ENCODE measurements around the gene TMC6.
"Not testable (repeated sequence)": the region's sequence is repeated elsewhere in the genome, so short reads cannot be mapped to it uniquely, and the experiment has no call there.

The TMC6 gene

GRCh38 chr17:78095035-78095434, 33.5 kb downstream of the TMC6 start:
- TF ChIP-seq CTCF (IDR thresholded peaks at IDR 0.05): no peak
- H3K36me3 Mint-ChIP-seq (ENCODE audit: low read depth): peaks cover 90% of the 10 kb centered on the region
- no peak overlapping the region for H3K4me3 Mint-ChIP-seq
- H3K9me3 Mint-ChIP-seq: peaks cover 14% of the 10 kb centered on the region
- H3K27ac Mint-ChIP-seq: no peak overlapping the region
- no peaks in the 10 kb centered on the region for H3K4me1 Mint-ChIP-seq
- DNase-seq: no peak
- H3K27me3 Mint-ChIP-seq (ENCODE audit: low read depth, poor library complexity): no peaks in the 10 kb centered on the region

- DNase-seq: no peak
- TF ChIP-seq CTCF (IDR thresholded peaks at IDR 0.05): no peak
- no peaks in the 10 kb centered on the region for H3K9me3 Mint-ChIP-seq
- H3K4me1 Mint-ChIP-seq: no peaks in the 10 kb centered on the region
- no peak overlapping the region for H3K4me3 Mint-ChIP-seq
- peaks cover 82% of the 10 kb centered on the region for H3K36me3 Mint-ChIP-seq (ENCODE audit: low read depth)
- no peak overlapping the region for H3K27ac Mint-ChIP-seq
- no peaks in the 10 kb centered on the region for H3K27me3 Mint-ChIP-seq (ENCODE audit: low read depth, poor library complexity)
These were observed 35.7 kb downstream of the TMC6 start for GRCh38 chr17:78092794-78093324.

- no peak overlapping the region for H3K27ac Mint-ChIP-seq
- H3K4me3 Mint-ChIP-seq: no peak overlapping the region
- no peaks in the 10 kb centered on the region for H3K4me1 Mint-ChIP-seq
- H3K36me3 Mint-ChIP-seq (ENCODE audit: low read depth): peaks cover 74% of the 10 kb centered on the region
- no peak for TF ChIP-seq CTCF (IDR thresholded peaks at IDR 0.05)
- DNase-seq: no peak
- H3K9me3 Mint-ChIP-seq: no peaks in the 10 kb centered on the region
- no peaks in the 10 kb centered on the region for H3K27me3 Mint-ChIP-seq (ENCODE audit: low read depth, poor library complexity)
These were observed 38.8 kb downstream of the TMC6 start for GRCh38 chr17:78089576-78090281.

GRCh38 chr17:78088529-78088928, 40.0 kb downstream of the TMC6 start:
- Mint-ChIP-seq H3K4me1 (no peaks in the 10 kb centered on the region), H3K36me3 (ENCODE audit: low read depth) (peaks cover 65% of the 10 kb centered on the region), H3K4me3 (no peak overlapping the region), H3K27me3 (ENCODE audit: low read depth, poor library complexity) (no peaks in the 10 kb centered on the region), H3K9me3 (no peaks in the 10 kb centered on the region), H3K27ac (no peak overlapping the region)
- TF ChIP-seq CTCF (IDR thresholded peaks at IDR 0.05): no peak
- DNase-seq: no peak

GRCh38 chr17:78086740-78087139, 41.8 kb downstream of the TMC6 start:
- no peak for DNase-seq
- peaks cover 51% of the 10 kb centered on the region for H3K36me3 Mint-ChIP-seq (ENCODE audit: low read depth)
- H3K27ac Mint-ChIP-seq: no peak overlapping the region
- no peaks in the 10 kb centered on the region for H3K9me3 Mint-ChIP-seq
- H3K27me3 Mint-ChIP-seq (ENCODE audit: low read depth, poor library complexity): no peaks in the 10 kb centered on the region
- H3K4me1 Mint-ChIP-seq: no peaks in the 10 kb centered on the region
- no peak overlapping the region for H3K4me3 Mint-ChIP-seq
- TF ChIP-seq CTCF (IDR thresholded peaks at IDR 0.05): no peak

- Mint-ChIP-seq H3K4me3 (no peak overlapping the region), H3K4me1 (no peaks in the 10 kb centered on the region), H3K36me3 (ENCODE audit: low read depth) (peaks cover 63% of the 10 kb centered on the region), H3K27me3 (ENCODE audit: low read depth, poor library complexity) (no peaks in the 10 kb centered on the region), H3K9me3 (no peaks in the 10 kb centered on the region), H3K27ac (no peak overlapping the region)
- no peak for TF ChIP-seq CTCF (IDR thresholded peaks at IDR 0.05)
- DNase-seq: no peak
These were observed 45.6 kb downstream of the TMC6 start for GRCh38 chr17:78082988-78083387.

GRCh38 chr17:78082355-78082872, 46.1 kb downstream of the TMC6 start:
- not testable (repeated sequence) for H3K9me3 Mint-ChIP-seq; H3K4me3 Mint-ChIP-seq; H3K4me1 Mint-ChIP-seq; H3K27ac Mint-ChIP-seq; H3K27me3 Mint-ChIP-seq (ENCODE audit: low read depth, poor library complexity); DNase-seq
- H3K36me3 Mint-ChIP-seq (ENCODE audit: low read depth): peaks cover 62% of the 10 kb centered on the region

Data from nephron progenitor cell (in vitro differentiated cells).